CD14-positive monocyte (primary cell): ENCODE data around the gene PODXL. TPM values are rescaled to one million over a fixed set of nuclear protein-coding genes. Genes with fewer than 3 reads are reported as not detected.

Source experiments
- DNase-seq, 3 donors: peaks; one replicate each; pipeline ENCODE4 v3.0.0-alpha.2; 2011 to 2022
- H2AFZ ChIP-seq: 2 replicates; pipeline ENCODE4 v1.6.0; 2012; ENCODE audit warnings: mild to moderate bottlenecking, low read depth, low read length, inconsistent platforms; ENCODE audit not compliant: insufficient read depth, poor library complexity, severe bottlenecking
- H3K27ac ChIP-seq, 2 donors: 1 replicate in 1 of 2; 2 replicates in 1 of 2; pipeline ENCODE4 v1.5.1; 2012 to 2013; ENCODE audit warnings: low read length in 2 of 2, control low read depth in 1 of 2, inconsistent platforms in 1 of 2, low read depth in 1 of 2, mild to moderate bottlenecking in 1 of 2
- H3K27me3 ChIP-seq, 2 donors: one replicate each; pipeline versions ENCODE4 v1.6.0 to v1.6.1; 2011 to 2013; ENCODE audit warnings: low read length in 2 of 2; ENCODE audit not compliant: control insufficient read depth in 2 of 2, insufficient read depth in 2 of 2
- H3K36me3 ChIP-seq, 2 donors: replicated peaks in 1 of 2; 1 replicate in 1 of 2; 2 replicates in 1 of 2; pipeline versions ENCODE4 v1.5.1 to v1.6.1; 2012 to 2013; ENCODE audit warnings: low read length in 2 of 2, control low read depth in 1 of 2, inconsistent platforms in 1 of 2, mild to moderate bottlenecking in 1 of 2; ENCODE audit not compliant: insufficient read depth in 2 of 2, control insufficient read depth in 1 of 2
- H3K4me1 ChIP-seq, 2 donors: 1 replicate in 1 of 2; 2 replicates in 1 of 2; pipeline versions ENCODE4 v1.5.1 to v1.6.1; 2012 to 2013; ENCODE audit warnings: low read length in 2 of 2, control low read depth in 1 of 2, inconsistent platforms in 1 of 2, mild to moderate bottlenecking in 1 of 2, moderate library complexity in 1 of 2; ENCODE audit not compliant: insufficient read depth in 2 of 2, control insufficient read depth in 1 of 2
- H3K4me2 ChIP-seq: replicated peaks from 2 replicates; pipeline ENCODE3; 2012; ENCODE audit warnings: low read length, moderate library complexity, mild to moderate bottlenecking; ENCODE audit not compliant: poor library complexity, severe bottlenecking; ENCODE audit errors: extremely low read depth
- H3K4me3 ChIP-seq, 3 experiments: fragments of 200-600 bp in 1 of 3; sonication (generic) in 1 of 3; replicated peaks in 1 of 3; 1 replicate in 2 of 3; 2 replicates in 1 of 3; pipeline ENCODE4 v1.5.1; 2011 to 2013; ENCODE audit warnings: low read length in 3 of 3, mild to moderate bottlenecking in 3 of 3, control low read depth in 2 of 3, low read depth in 2 of 3, inconsistent platforms in 1 of 3, moderate library complexity in 1 of 3
- H3K79me2 ChIP-seq: 2 replicates; pipeline ENCODE4 v1.6.0; 2012; ENCODE audit warnings: mild to moderate bottlenecking, control low read depth, inconsistent platforms, low read length, moderate library complexity; ENCODE audit not compliant: insufficient read depth
- H3K9ac ChIP-seq: 2 replicates; pipeline ENCODE4 v1.6.0; 2017; ENCODE audit warnings: low read length, mild to moderate bottlenecking; ENCODE audit not compliant: insufficient read depth, poor library complexity, severe bottlenecking
- H3K9me3 ChIP-seq, 2 donors: replicated peaks in 1 of 2; 1 replicate in 1 of 2; 2 replicates in 1 of 2; pipeline versions ENCODE4 v1.5.1 to v1.6.1; 2012 to 2013; ENCODE audit warnings: low read length in 2 of 2, control low read depth in 1 of 2; ENCODE audit not compliant: control insufficient read depth in 1 of 2, insufficient read depth in 1 of 2
- H4K20me1 ChIP-seq: 2 replicates; pipeline ENCODE4 v1.6.0; 2012; ENCODE audit warnings: mild to moderate bottlenecking, low read length, control low read depth, moderate library complexity; ENCODE audit not compliant: insufficient read depth
- H3K27ac Mint-ChIP-seq, 7 donors: one replicate each; pipeline ENCODE4 v1.8.0; 2020; ENCODE audit warnings: mild to moderate bottlenecking in 7 of 7, mixed read lengths in 7 of 7, moderate library complexity in 6 of 7, inconsistent platforms in 2 of 7
- H3K27me3 Mint-ChIP-seq, 3 donors: one replicate each; pipeline ENCODE4 v1.8.0; 2021 to 2022; ENCODE audit warnings: low read depth in 3 of 3, mild to moderate bottlenecking in 3 of 3, mixed read lengths in 3 of 3, moderate library complexity in 3 of 3, inconsistent platforms in 1 of 3
- H3K36me3 Mint-ChIP-seq, 2 donors: one replicate each; pipeline ENCODE4 v1.8.0; 2020; ENCODE audit warnings: mixed read lengths in 2 of 2, inconsistent platforms in 1 of 2, mild to moderate bottlenecking in 1 of 2
- H3K4me1 Mint-ChIP-seq: one replicate; pipeline ENCODE4 v1.8.0; 2020; ENCODE audit warnings: mild to moderate bottlenecking, mixed read lengths
- H3K4me3 Mint-ChIP-seq, 2 donors: one replicate each; pipeline ENCODE4 v1.8.0; 2020; ENCODE audit warnings: mild to moderate bottlenecking in 2 of 2, mixed read lengths in 2 of 2, moderate library complexity in 1 of 2
- H3K9me3 Mint-ChIP-seq, 7 donors: one replicate each; pipeline ENCODE4 v1.8.0; 2020 to 2022; ENCODE audit warnings: mixed read lengths in 7 of 7, mild to moderate bottlenecking in 6 of 7, moderate library complexity in 6 of 7, inconsistent platforms in 2 of 7
- CTCF ChIP-seq: fragments of 200-600 bp; IDR thresholded peaks from one replicate; pipeline ENCODE4 v1.8.0; 2022; ENCODE audit warnings: antibody characterized with exemption, mild to moderate bottlenecking
- WGBS: methylation state at CpG from one replicate; pipeline ENCODE4 v1.1.5; 2013; ENCODE audit warnings: missing lambda C conversion rate; ENCODE audit not compliant: insufficient coverage; 5-methylcytosine and 5-hydroxymethylcytosine counted together
- intact Hi-C, 2 donors: fragments of 100-400 bp; cut with micrococcal nuclease; formaldehyde crosslinking; loops; one replicate each; pipeline versions ENCODE4 v1.15.0 to v1.15.1; 2023
- polyA plus RNA-seq, 3 donors: library from polyadenylated mRNA; depleted of rRNA in 1 of 3; unstranded in 2 of 3; stranded (reverse) in 1 of 3; fragments of 300-500 nt in 2 of 3; fragments of >200 nt in 1 of 3; fragmentation: Illumina TruSeq in 2 of 3; gene quantifications; 1 replicate in 2 of 3; 2 replicates in 1 of 3; pipeline ENCODE4 v1.2.3, GENCODE V29; 2012 to 2021

The PODXL gene
- polyA plus RNA-seq, 3 donors = 0.20 to 0.25 TPM; not detected in 1

GRCh38 chr7:131595699-131596098 is 39.3 kb upstream of the PODXL start:
- Mint-ChIP-seq H3K4me1 (no peaks in the 10 kb centered on the region), H3K4me3 (no peak overlapping the region), H3K27ac (no peak overlapping the region), H3K27me3 (peaks cover 0 to 3% (median 0%) of the 10 kb centered on the region in 3 donors), H3K36me3 (no peaks in the 10 kb centered on the region), H3K9me3 (no peaks in the 10 kb centered on the region)
- no peak overlapping the region for H2AFZ ChIP-seq
- no peak for DNase-seq
- no peaks in the 10 kb centered on the region for H3K9me3 ChIP-seq
- WGBS = no CpG with 5 or more reads among the region's 4 CpGs
- intact Hi-C loops = no loop called here
- H3K27ac ChIP-seq = no peak overlapping the region
- H3K4me2 ChIP-seq = no peak overlapping the region
- H3K4me1 ChIP-seq = no peaks in the 10 kb centered on the region
- H3K9ac ChIP-seq = no peak overlapping the region
- no peak overlapping the region for H3K4me3 ChIP-seq
- no peaks in the 10 kb centered on the region for H4K20me1 ChIP-seq
- no peaks in the 10 kb centered on the region for H3K36me3 ChIP-seq
- no peak for TF ChIP-seq CTCF
- H3K27me3 ChIP-seq = no peaks in the 10 kb centered on the region
- no peaks in the 10 kb centered on the region for H3K79me2 ChIP-seq

- intact Hi-C loops = no loop called here
- Histone ChIP-seq H3K9ac (no peak overlapping the region), H3K36me3 (no peaks in the 10 kb centered on the region), H2AFZ (no peak overlapping the region), H3K27me3 (no peaks in the 10 kb centered on the region), H3K4me1 (no peaks in the 10 kb centered on the region), H3K4me3 (no peak overlapping the region), H4K20me1 (no peaks in the 10 kb centered on the region), H3K27ac (no peak overlapping the region), H3K79me2 (no peaks in the 10 kb centered on the region), H3K4me2 (no peak overlapping the region), H3K9me3 (no peaks in the 10 kb centered on the region)
- no peaks in the 10 kb centered on the region for H3K36me3 Mint-ChIP-seq
- H3K27me3 Mint-ChIP-seq = peaks cover 0 to 5% (median 0%) of the 10 kb centered on the region in 3 donors
- no peak for DNase-seq
- H3K4me3 Mint-ChIP-seq = no peak overlapping the region
- H3K27ac Mint-ChIP-seq = no peak overlapping the region
- no peaks in the 10 kb centered on the region for H3K9me3 Mint-ChIP-seq
- TF ChIP-seq CTCF = no peak
- WGBS = 74% methylated on average over 4 of the region's 10 CpGs
- no peaks in the 10 kb centered on the region for H3K4me1 Mint-ChIP-seq
Measured at GRCh38 chr7:131591687-131592319, 35.4 kb upstream of the PODXL start.
